Measurements from ENCODE around the gene LRIG1. TPM values are rescaled to one million over a fixed set of nuclear protein-coding genes. Genes with fewer than 3 reads are reported as not detected.
A peak's percentile ranks its signal among the peaks of the same experiment; 100 is the strongest.

LRIG1 gene
- total and polyA plus RNA-seq, 9 of the 15 experiments (the other 6 are each of a cell fraction or from before 2014, with no cell fraction given), result 0.05 to 0.38 (median 0.13) TPM; not detected in 3

DNA sequence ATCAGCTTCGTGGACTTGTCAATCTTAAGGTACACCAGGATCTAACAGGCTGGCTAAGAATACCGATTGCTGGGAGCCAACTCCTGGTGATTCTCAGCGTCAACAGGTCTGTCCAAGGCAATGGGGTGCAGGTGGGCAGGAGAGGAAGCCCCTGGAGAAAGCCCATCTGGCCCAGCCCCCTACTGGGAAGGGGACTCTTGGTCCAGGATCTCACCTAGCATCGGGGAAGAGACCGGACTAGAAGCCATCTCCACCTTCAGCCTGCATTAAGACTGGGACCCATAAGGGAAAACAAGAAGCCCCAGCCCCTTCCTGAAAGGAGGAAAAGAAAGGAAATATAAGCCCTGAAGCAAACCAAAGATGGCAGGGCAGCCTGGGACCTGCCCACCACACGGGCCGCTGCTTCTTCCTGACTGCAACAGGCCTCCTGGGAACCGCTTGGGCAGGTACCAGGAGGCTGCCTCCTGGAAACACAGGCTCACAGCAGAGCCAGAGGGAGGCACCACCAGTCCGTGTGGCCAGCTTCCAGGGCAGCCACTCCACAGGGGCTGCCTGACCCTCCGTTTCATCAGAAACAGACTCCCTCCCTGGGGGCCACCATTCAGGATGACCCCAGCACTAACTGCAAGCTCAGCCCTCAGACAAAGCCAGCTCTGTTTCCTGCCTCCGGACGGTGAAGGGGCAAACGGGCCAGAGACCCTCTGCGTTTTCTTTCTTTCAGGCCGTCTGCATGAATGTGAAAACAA is 100.2 kb downstream of the LRIG1 start:
- H3K36me3 ChIP-seq (ENCODE audit: control insufficient read depth, insufficient read depth, low read length), result no peaks in the 10 kb centered on the region
- no peaks in the 10 kb centered on the region for H3K9me3 ChIP-seq (replicated peaks; ENCODE audit: control insufficient read depth, insufficient read depth, low read depth, low read length)
- H3K27me3 ChIP-seq (ENCODE audit: control insufficient read depth in 2 of 2, insufficient read depth in 2 of 2, low read length in 2 of 2), result peaks cover 0 to 14% of the 10 kb centered on the region in 2 experiments; a peak in 2 of 5 replicates
- in situ Hi-C loops (cut with MboI), result loop anchor here (10.0 kb wide), 1 partner anchor 424 kb away; no protein-coding TSS in a partner anchor
- no peak overlapping the region for H3K27ac ChIP-seq (ENCODE audit: extremely low read depth, low read depth, low read length)
- H3K4me1 ChIP-seq (replicated peaks in 1 of 2; ENCODE audit: control insufficient read depth in 2 of 2, insufficient read depth in 2 of 2, low read length in 2 of 2), result no peaks in the 10 kb centered on the region; a peak in 1 of 5 replicates
- ChIA-PET POLR2A (interaction anchor here (0.6 to 2.3 kb wide), 2 partner anchors 11 to 23 kb away, joined by 3 to 6 read pairs; no protein-coding TSS in a partner anchor), CTCF (ENCODE audit: low intra/inter-chr PET ratio) (no interaction called here)
- no peak overlapping the region for H2AFZ ChIP-seq (ENCODE audit: low read depth, low read length)
- no peak overlapping the region for H3K4me2 ChIP-seq (ENCODE audit: insufficient read depth, low read length)
- BruUV-seq (replicated peaks), result no TSS peak
- peak; percentile 35; the same call in 2 of the 3 replicates for ATAC-seq
- 39% methylated on average over 10 of the region's 15 CpGs for WGBS (ENCODE audit: insufficient coverage, low coverage, missing lambda C conversion rate)
- intact Hi-C loops (cut with micrococcal nuclease), result no loop called here
- no peaks in the 10 kb centered on the region for H4K20me1 ChIP-seq (replicated peaks; ENCODE audit: control insufficient read depth, insufficient read depth, low read length)
- no peak for DNase-seq (ENCODE audit: extremely low read depth in 1 of 4, low spot score in 3 of 4)
- H3K9me1 ChIP-seq (ENCODE audit: control insufficient read depth, insufficient read depth, low read length), result no peaks in the 10 kb centered on the region
- FAIRE-seq, result no peak
- H3K79me2 ChIP-seq (ENCODE audit: control insufficient read depth, insufficient read depth, low read length), result no peaks in the 10 kb centered on the region
- no peak overlapping the region for H3K4me3 ChIP-seq
- no peak overlapping the region for H3K9ac ChIP-seq (ENCODE audit: insufficient read depth in 1 of 2, low read depth in 2 of 2, low read length in 2 of 2)
- TF ChIP-seq U2AF1 (optimal IDR thresholded peaks at IDR 0.05; ENCODE audit: low read depth, low read length) (no peak), TRIM28 (IDR thresholded peaks at IDR 0.05) (no peak), TFAP4 (CRISPR knock-in tag; IDR thresholded peaks at IDR 0.05; ENCODE audit: borderline replicate concordance) (no peak), TAF1 (IDR thresholded peaks at IDR 0.05; ENCODE audit: control insufficient read depth, extremely low read depth, insufficient read depth, low read length, severe bottlenecking) (no peak), HEY1 (CRISPR knock-in tag; IDR thresholded peaks at IDR 0.05; ENCODE audit: borderline replicate concordance) (no peak), IRF2 (CRISPR knock-in tag; IDR thresholded peaks at IDR 0.05) (no peak), NCOR1 (IDR thresholded peaks at IDR 0.05) (no peak), ZNF3 (CRISPR knock-in tag; IDR thresholded peaks at IDR 0.05) (no peak), HNRNPLL (IDR thresholded peaks at IDR 0.05; ENCODE audit: low read depth, low read length, poor library complexity, severe bottlenecking) (no peak), FOXA3 (CRISPR knock-in tag; conservative IDR thresholded peaks at IDR 0.05 in 1 of 2, IDR thresholded peaks at IDR 0.05 in 1 of 2) (no peak), ZNF224 (CRISPR knock-in tag; IDR thresholded peaks at IDR 0.05) (no peak), POU5F1 (IDR thresholded peaks at IDR 0.05; ENCODE audit: borderline replicate concordance, low read depth, low read length, partially characterized antibody) (no peak), TFE3 (CRISPR knock-in tag; IDR thresholded peaks at IDR 0.05) (no peak)
- TF ChIP-seq, protein P1, sequence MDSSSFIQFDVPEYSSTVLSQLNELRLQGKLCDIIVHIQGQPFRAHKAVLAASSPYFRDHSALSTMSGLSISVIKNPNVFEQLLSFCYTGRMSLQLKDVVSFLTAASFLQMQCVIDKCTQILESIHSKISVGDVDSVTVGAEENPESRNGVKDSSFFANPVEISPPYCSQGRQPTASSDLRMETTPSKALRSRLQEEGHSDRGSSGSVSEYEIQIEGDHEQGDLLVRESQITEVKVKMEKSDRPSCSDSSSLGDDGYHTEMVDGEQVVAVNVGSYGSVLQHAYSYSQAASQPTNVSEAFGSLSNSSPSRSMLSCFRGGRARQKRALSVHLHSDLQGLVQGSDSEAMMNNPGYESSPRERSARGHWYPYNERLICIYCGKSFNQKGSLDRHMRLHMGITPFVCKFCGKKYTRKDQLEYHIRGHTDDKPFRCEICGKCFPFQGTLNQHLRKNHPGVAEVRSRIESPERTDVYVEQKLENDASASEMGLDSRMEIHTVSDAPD (CRISPR knock-in tag; IDR thresholded peaks at IDR 0.05), result no peak
- TF ChIP-seq, protein P2, sequence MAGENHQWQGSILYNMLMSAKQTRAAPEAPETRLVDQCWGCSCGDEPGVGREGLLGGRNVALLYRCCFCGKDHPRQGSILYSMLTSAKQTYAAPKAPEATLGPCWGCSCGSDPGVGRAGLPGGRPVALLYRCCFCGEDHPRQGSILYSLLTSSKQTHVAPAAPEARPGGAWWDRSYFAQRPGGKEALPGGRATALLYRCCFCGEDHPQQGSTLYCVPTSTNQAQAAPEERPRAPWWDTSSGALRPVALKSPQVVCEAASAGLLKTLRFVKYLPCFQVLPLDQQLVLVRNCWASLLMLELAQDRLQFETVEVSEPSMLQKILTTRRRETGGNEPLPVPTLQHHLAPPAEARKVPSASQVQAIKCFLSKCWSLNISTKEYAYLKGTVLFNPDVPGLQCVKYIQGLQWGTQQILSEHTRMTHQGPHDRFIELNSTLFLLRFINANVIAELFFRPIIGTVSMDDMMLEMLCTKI (IDR thresholded peaks at IDR 0.05; ENCODE audit: partially characterized antibody), result no peak
